Measurements from ENCODE around the gene KRTAP4-16.
"Not testable (repeated sequence)": the region's sequence is repeated elsewhere in the genome, so short reads cannot be mapped to it uniquely, and the experiment has no call there.

KRTAP4-16 gene

DNA sequence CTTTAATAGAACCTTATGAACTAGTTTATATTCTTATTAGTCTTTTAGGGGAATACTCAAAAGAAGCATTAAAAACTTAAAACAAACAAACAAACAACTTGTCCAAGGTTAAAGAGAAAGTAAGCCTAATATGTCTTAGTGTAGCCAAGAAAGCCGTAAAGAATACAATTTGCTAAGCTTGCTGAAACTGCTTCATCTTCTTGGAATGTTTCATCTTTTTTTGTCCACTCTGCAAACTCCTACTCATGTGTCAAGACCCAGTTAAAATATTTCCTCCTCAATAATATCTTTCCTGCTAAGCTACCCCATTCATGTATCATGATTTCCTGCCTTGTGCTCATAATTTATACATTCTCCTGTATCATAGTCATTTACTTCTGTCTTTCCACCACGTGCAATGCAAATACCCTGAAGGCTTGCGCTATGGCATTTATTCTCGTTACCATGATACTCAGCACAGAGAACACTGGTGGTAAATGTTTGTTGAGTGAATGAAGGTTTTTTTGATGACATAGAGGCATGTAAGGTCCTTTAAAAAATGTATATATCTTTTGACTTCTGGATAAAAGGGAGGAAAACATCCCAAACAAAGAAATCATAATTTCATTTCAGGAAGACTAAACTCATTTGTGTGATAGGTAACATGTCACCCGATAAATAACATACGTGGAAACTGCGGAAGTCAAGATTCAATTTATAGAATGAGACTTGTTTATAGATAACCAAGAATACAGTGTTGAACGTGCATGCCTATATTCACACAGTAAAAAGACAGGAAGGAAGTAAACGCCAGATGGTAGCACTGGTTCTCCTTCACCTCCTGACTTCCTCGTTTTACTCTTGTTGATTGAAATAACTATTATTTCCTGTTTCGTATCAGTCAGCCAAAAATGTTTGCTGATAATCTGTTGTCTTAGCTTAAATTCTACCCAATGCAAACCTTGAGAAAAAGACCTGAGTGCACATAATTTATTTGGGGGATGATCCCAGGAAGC is 18.0 kb upstream of the KRTAP4-16 start:
- not testable (repeated sequence) for DNase-seq (ENCODE audit: low read depth)

DNA sequence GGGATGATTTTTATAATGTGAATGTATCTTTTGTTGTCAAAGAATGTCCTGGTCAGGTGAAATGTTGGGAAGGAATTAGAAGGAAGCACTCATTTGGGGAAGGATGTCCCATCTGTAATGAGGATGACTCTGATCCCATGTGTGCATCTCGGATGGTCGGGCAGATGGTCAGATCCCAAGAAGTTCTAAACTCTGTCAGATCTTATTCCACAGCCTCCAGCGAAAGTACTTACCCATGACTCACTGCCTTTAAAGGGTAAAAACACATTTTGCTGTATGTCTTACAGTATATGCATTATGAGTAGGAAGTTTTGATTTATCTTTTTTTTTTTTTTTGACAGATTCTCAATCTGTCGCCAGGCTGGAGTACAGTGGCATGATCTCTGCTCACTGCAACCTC is 16.7 kb upstream of the KRTAP4-16 start:
- DNase-seq (ENCODE audit: low read depth): no peak

DNA sequence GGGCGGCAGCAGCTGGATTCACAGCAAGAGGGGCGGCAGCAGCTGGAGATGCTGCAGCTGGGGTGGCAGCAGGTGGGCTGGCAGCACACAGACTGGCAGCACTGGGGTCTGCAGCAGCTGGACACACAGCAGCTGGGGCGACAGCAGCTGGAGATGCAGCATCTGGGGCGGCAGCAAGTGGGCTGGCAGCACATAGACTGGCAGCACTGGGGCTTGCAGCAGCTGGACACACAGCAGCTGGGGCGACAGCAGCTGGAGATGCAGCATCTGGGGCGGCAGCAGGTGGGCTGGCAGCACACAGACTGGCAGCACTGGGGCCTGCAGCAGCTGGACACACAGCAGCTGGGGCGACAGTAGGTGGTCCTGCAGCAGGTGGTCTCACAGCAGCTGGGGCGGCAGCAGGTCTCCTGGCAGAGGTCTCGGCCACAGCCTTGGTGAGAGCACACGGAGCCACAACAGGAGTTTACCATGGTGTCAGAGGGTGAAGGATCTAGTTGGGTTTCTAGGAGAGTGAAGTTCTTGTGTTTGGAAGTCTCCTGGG is 15.9 kb upstream of the KRTAP4-16 start, which contains the start of gene KRTAP4-11:
Gene KRTAP4-11, minus strand, starts transcription at position 528 of the 541 bp plus-strand sequence. Its CDS starts 58 bp downstream, at position 470.
- DNase-seq (ENCODE audit: low read depth): not testable (repeated sequence)

DNA sequence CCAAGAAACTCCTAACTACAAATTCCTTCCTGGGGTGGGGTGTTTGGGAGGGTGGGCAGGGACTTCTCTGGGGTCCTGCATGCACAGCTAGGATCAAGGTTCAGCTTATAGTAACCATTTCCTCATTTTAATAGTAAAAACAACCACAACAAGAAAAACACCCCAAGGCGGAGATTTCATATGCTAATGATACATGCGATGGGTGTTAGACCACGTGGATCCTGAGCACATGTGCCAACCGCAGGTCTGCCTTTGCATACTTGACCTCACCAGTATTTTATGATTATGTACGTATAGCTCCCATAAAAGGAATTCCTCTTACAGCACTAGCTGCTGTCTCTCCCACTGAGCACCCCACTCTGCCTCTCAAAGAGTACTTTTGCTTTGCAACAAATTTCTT is 14.3 kb upstream of the KRTAP4-16 start:
- DNase-seq (ENCODE audit: low read depth): no peak

DNA sequence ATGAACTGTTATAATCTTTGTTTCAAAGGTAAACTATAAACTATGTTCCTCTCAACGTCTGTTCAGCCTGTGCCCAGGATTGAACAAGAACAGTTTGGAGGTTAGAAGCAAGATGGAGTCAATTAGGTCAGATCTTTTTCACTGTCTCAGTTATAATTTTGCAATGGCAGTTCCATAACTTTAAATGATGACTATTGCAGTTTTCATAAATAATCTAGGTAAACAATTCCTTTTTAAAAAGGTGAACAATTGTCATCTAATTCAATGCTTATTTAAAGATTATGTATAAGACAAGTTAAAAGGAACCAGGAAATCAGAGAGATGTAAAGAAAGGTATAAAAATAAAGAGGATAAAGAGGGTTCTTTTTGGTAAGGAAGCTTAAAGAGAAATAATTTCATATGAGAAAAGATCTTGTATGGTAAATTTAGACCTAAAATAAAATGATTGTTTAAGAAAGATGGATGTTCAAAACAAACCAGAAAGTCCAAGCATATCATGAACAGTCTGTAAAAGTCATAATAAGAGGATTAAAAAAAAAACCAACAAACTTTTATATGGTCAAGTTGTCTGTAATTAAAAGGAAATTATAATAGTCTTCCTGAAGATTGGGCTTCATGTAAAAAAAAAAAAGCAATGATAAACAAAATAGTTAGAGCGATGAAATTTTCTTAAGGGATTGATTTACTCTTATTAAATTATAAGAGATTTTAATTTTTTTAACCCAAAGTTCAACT is 9.3 kb upstream of the KRTAP4-16 start:
- DNase-seq (ENCODE audit: low read depth): no peak

DNA sequence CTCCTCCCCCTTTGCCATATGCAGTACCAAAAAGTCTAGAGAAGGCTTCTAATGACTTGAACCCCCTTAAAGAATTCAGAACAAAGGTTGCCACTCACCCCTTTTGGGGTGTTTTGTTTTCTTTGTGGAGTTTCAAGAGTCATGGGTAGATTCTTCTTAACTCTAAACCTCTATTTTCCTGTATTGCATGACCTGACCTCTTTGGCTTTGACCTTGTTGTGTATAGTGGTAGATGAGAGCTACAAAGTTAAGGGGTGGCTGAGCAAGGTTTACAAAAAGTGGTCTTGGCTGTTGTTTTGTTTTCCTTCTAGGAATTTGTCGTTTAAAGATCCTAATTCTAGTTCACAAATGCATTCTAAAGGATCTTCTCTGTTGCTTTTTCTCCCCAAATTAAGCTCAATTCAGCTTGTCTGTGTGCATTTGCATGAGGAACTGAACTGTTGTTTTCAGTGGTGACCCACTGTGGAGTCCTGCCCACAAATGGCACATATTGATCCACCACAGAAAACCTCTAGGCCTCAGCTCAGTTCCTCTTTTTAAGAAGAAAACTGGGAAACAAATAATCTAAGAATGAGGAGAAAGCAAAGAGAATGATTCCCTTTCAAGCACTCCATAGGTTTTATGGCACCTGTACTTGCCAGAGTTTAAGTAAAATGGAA is 6.8 kb upstream of the KRTAP4-16 start:
- DNase-seq (ENCODE audit: low read depth): not testable (repeated sequence)

DNA sequence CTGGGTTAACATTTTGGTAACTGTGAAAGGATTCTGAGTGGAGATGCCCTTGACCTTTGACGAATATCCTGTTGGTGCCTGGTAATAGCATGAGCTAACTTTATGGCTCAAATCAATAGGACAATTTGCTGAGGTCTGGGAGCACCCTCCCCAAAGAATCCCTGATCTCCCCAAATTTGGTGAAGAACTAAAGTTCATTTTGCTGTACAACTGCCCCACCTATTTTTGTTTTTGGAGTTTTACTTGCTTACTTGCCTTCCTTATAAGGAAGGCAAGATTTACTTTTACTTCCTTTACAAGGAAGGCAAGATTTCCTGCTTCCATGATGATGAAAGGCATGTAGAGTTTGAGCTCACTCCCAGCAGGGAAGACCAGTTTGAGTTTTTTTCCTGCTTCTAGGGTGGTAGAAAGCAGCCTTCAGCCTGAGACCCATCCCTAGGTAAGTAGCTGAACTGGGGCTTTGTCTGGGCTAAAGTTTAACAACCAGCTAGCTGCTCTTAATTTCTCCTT is 6.0 kb upstream of the KRTAP4-16 start:
- no peak for DNase-seq (ENCODE audit: low read depth)

DNA sequence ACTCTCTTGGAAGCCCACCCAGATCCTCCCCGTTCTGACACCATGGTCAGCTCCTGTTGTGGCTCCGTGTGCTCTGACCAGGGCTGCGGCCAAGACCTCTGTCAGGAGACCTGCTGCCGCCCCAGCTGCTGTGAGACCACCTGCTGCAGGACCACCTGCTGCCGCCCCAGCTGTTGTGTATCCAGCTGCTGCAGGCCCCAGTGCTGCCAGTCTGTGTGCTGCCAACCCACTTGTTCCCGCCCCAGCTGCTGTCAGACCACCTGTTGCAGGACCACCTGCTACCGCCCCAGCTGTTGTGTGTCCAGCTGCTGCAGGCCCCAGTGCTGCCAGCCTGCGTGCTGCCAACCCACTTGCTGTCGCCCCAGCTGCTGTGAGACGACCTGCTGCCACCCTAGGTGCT is 3.3 kb upstream of the KRTAP4-16 start, which contains the start of gene KRTAP4-9:
Gene KRTAP4-9, plus strand, starts transcription at position 43 of the 400 bp plus-strand sequence. Its CDS starts 0 bp downstream, at position 43.
- not testable (repeated sequence) for DNase-seq (ENCODE audit: low read depth)

DNA sequence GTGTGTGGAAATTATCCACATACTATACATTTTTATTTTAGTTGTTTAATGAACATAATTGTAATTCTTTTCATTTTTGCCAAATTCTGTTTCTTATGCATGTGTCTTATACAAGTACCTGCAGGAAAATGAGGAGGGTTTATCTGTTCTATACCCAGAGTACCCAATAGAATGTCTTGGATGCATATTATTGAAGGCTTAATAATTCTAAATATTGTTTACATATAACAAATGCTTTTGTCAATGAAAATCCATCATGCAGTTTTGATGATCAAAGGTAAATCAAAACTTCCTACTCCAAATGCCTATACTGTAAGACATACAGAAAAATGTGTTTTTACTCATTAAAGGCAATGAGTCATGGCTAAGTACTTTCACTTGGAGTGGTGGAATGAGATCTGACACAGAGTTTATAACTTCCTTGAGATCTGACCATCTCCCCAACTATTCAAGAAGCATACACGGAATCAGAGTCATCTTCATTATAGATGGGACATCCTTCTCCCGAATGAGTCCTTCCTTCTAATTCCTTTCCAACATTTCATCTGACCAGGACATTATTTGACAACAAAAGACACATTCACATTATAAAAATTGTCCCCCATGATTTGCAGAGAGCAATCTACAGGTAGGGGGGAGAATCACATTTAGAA is 2.5 kb upstream of the KRTAP4-16 start:
- DNase-seq (ENCODE audit: low read depth): not testable (repeated sequence)

DNA sequence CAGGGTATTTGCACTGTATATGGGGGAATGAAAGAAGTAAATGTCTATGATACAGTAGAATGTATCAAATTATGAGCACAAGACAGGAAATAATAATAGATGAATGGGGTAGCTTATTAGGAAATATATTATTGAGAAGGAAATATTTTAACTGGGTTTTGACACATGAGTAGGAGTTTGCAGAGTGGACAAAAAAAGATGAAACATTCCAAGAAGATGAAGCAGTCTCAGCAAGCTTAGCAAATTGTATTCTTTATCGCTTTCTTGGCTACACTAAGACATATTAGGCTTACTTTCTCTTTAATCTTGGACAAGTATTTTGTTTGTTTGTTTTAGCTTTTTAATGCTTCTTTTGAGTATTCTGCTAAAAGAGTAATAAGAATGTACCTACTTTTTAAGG is 1.9 kb upstream of the KRTAP4-16 start:
- no peak for DNase-seq (ENCODE audit: low read depth)

DNA sequence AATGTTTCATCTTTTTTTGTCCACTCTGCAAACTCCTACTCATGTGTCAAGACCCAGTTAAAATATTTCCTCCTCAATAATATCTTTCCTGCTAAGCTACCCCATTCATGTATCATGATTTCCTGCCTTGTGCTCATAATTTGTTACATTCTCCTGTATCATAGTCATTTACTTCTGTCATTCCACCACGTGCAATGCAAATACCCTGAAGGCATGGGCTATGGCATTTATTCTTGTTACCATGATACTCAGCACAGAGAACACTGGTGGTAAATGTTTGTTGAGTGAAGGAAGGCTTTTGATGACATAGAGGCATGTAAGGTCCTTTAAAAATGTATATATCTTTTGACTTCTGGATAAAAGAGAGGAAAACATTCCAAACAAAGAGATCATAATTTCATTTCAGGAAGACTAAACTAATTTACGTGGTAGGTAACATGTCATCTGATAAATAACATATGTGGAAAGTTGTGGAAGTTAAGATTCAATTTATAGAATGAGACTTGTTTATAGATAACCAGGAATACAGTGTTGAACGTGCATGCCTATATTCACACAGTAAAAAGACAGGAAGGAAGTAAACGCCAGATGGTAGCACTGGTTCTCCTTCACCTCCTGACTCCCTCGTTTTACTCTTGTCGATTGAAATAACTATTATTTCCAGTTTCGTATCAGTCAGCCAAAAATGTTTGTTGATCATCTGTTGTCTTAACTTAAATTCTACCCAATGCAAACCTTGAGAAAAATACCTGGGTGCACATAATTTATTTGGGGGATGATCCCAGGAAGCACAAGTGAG is 2.1 kb downstream of the KRTAP4-16 start:
- not testable (repeated sequence) for DNase-seq (ENCODE audit: low read depth)

DNA sequence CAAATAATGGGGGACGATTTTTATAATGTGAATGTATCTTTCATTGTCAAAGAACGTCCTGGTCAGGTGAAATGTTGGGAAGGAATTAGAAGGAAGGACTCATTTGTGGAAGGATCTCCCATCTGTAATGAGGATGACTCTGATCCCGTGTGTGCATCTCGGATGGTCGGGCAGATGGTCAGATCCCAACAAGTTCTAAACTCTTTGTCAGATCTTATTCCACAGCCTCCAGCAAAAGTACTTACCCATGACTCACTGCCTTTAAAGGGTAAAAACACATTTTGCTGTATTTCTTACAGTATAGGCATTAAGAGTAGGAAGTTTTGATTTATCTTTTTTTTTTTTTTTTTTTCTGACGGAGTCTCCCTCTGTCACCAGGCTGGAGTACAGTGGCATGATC is 3.5 kb downstream of the KRTAP4-16 start:
- no peak for DNase-seq (ENCODE audit: low read depth)

DNA sequence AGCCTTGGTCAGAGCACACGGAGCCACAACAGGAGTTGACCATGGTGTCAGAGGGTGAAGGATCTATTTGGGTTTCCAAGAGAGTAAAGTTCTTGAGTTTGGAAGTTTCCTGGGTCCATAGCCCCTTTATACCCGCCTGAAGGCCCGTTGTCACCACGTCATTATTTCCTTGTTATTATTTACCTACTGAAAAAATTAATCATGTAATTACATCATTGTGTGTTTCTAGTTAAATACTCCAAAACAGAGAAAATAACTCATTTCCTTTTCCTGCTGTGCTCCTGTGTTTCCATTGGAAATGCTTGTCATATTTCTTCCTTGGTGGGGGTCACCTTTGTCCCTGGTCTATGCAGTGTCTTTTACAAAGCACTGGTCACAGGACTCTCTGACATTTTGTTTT is 4.0 kb downstream of the KRTAP4-16 start, which contains the start of gene KRTAP4-8:
Gene KRTAP4-8, minus strand, starts transcription at position 101 of the 400 bp plus-strand sequence. Its CDS starts 58 bp downstream, at position 43.
- DNase-seq (ENCODE audit: low read depth): no peak

DNA sequence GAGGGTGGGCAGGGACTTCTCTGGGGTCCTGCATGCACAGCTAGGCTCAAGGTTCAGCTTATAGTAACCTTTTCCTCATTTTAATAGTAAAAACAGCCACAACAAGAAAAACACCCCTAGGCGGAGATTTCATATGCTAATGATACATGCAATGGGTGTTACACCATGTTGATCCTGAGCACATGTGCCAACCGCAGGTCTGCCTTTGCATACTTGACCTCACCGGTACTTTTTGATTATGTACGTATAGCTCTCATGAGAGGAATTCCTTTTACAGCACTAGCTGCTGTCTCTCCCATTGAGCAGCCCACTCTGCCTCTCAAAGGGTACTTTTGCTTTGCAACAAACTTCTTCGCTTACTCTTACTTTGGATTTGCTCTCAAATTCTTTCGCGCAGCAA is 6.0 kb downstream of the KRTAP4-16 start:
- no peak for DNase-seq (ENCODE audit: low read depth)

DNA sequence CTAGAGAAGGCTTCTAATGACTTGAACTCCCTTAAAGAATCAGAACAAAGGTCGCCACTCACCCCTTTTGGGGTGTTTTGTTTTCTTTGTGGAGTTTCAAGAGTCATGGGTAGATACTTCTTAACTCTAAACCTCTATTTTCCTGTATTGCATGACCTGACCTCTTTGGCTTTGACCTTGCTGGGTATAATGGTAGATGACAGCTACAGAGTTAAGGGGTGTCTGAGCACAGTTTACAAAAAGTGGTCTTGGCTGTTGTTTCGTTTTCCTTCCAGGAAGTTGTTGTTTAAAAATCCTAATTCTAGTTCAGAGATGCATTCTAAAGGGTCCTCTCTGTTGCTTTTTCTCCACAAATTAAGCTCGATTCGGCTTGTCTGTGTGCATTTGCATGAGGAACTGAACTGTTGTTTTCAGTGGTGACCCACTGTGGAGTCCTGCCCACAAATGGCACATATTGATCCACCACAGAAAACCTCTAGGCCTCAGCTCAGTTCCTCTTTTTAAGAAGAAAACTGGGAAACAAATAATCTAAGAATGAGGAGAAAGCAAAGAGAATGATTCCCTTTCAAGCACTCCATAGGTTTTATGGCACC is 13.2 kb downstream of the KRTAP4-16 start:
- DNase-seq (ENCODE audit: low read depth): not testable (repeated sequence)

DNA sequence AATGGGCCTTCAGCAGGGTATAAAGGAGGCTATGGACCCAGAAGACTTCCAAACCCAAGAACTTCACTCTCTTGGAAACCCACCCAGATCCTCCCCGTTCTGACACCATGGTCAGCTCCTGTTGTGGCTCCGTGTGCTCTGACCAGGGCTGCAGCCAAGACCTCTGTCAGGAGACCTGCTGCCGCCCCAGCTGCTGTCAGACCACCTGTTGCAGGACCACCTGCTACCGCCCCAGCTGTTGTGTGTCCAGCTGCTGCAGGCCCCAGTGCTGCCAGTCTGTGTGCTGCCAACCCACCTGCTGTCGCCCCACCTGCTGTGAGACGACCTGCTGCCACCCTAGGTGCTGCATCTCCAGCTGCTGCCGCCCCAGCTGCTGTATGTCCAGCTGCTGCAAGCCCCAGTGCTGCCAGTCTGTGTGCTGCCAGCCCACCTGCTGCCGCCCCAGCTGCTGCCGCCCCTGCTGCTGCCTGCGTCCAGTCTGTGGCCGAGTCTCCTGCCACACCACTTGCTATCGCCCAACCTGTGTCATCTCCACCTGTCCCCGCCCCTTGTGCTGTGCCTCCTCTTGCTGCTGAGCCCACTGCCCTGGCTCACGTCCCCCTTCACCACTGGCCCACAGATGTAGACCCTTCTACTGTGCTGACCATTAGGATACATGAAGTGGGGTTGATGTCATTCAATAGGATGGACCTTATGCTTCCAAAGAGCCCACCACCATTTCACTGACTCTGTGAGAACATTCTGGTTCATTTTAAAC is 17.7 kb downstream of the KRTAP4-16 start, which contains the start of gene KRTAP4-7:
Gene KRTAP4-7, plus strand, starts transcription at position 51 of the 757 bp plus-strand sequence. Its CDS starts 57 bp downstream, at position 108.
- DNase-seq (ENCODE audit: low read depth): not testable (repeated sequence)

DNA sequence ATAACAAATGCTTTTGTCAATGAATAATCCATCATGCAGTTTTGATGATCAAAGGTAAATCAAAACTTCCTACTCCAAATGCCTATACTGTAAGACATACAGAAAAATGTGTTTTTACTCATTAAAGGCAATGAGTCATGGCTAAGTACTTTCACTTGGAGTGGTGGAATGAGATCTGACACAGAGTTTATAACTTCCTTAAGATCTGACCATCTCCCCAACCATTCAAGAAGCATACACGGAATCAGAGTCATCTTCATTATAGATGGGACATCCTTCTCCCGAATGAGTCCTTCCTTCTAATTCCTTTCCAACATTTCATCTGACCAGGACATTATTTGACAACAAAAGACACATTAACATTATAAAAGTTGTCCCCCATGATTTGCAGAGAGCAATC is 18.6 kb downstream of the KRTAP4-16 start:
- DNase-seq (ENCODE audit: low read depth): not testable (repeated sequence)

DNA sequence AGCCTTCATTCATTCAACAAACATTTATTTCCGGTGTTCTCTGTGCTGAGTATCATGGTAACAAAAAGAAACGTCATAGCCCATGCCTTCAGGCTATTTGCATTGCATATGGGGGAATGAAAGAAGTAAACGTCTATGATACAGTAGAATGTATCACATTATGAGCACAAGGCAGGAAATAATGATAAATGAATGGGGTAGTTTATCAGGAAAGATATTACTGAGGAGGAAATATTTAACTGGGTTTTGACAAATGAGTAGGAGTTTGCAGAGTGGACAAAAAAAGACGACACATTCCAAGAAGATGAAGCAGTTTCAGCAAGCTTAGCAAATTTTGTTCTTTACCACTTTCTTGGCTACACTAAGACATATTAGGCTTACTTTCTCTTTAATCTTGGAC is 19.4 kb downstream of the KRTAP4-16 start:
- DNase-seq (ENCODE audit: low read depth): no peak

DNA sequence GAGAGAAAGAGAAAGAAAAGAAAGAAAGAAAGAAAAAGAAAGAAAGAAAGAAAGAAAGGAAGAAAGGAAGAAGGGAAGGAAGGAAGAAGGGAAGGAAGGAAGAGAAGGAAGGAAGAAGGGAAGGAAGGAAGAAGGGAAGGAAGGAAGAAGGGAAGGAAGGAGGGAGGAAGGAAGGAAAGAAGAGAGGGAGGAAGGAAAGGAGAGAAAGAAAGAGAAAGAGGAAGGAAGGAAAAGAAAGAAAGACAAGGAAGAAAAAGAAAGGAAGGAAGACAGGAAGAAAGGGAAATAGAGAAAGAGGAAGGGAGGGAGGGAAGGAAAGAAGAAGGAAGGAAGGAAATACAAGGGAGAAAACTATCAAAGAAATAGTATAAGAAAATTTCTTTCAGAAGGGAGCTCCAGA is 25.2 kb downstream of the KRTAP4-16 start:
- DNase-seq (ENCODE audit: low read depth): no peak
